Measurements from ENCODE around the gene EHD4.

Gene EHD4

DNA sequence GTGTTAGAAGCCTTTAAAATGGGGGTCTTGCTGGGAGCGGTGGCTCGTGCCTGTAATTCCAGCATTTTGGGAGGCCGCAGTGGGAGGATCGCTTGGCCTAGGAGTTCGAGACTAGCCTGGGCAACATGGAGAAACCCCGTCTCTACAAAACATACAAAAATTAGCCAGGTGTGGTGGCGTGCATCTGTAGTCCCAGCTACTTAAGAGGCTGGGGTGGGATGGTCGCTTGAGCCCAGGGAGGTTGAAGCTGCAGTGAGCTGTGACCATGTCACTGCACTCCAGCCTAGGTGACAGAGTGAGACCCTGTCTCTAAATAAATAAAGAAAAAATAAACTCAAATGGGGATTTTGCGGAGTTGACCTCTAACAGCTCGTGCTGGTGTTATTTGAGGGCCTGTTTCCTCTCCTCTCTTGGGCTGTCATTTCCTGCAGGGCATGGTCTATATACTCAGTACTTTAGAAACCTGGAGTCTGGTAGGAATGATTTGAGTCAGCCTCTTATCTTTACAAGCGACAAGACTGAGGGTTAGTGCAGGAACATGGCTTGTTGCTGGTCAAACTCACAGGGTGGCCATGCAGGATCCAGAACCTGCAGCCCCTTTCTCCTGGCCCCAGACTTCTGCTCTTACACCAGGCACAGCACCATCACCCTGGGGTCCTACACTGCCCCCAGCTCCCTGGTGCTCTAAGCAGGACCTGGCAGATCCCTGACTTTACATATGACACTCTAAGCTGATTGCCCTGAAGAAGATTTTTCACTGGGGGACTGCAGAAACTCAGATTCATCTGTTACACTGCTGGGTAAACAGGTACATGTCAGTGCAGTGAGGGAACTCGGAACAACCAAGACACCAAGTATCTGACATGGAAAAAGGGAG is 15.1 kb downstream of the EHD4 start:
- peaks cover 7% of the 10 kb centered on the region for H3K4me1 ChIP-seq (ENCODE audit: control insufficient read depth, insufficient read depth, low read length)

DNA sequence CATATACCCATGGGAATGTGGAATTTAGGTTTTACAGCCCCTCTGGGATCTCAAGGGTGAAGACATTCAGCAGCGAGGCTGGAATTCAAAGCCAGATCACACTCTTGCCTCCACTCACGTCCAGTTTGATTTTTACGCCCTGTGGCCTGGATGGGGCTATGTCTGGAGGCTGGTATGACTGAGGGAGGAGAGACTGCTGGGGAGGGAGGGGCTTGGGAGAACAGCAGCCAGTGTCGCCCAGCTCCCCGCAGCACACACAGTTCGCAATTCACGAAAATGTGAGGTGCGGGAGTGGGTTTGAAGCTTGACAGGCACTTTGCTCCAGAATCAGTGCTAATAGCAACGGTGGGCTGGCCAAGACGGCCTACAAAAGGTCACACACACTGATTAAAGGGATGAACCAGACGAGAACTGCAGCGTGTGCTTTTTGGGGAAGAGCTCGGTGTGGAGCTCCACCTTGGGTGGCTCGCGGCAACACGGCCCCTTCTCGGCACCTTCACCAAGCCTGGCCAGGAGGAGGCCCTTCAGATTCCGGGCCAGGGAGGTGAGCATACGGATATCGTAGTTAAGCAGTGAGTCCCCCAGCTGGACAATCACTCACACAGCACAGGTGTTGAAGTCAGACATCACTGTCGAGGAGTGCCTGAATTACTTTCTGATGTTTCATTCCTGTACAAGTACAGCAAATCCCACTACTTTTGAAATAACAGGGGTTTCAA is 16.4 kb downstream of the EHD4 start:
- Histone ChIP-seq H3K27me3 (ENCODE audit: control insufficient read depth, insufficient read depth, low read length) (no peaks in the 10 kb centered on the region), H3K36me3 (ENCODE audit: control insufficient read depth, insufficient read depth, low read length) (no peaks in the 10 kb centered on the region), H3K4me3 (ENCODE audit: low read length) (no peak overlapping the region), H3K9ac (ENCODE audit: low read length) (no peak overlapping the region), H3K9me3 (ENCODE audit: control insufficient read depth, low read length) (no peaks in the 10 kb centered on the region), H3K4me1 (ENCODE audit: control insufficient read depth, insufficient read depth, low read length) (peaks cover 6% of the 10 kb centered on the region)

More for the DNA sequence above, 15.1 kb downstream of the EHD4 start:
- Histone ChIP-seq H3K36me3 (ENCODE audit: control insufficient read depth, insufficient read depth, low read length) (no peaks in the 10 kb centered on the region), H3K9me3 (ENCODE audit: control insufficient read depth, low read length) (no peaks in the 10 kb centered on the region), H3K4me3 (ENCODE audit: low read length) (no peak overlapping the region), H3K9ac (ENCODE audit: low read length) (no peak overlapping the region), H3K27me3 (ENCODE audit: control insufficient read depth, insufficient read depth, low read length) (no peaks in the 10 kb centered on the region)

DNA sequence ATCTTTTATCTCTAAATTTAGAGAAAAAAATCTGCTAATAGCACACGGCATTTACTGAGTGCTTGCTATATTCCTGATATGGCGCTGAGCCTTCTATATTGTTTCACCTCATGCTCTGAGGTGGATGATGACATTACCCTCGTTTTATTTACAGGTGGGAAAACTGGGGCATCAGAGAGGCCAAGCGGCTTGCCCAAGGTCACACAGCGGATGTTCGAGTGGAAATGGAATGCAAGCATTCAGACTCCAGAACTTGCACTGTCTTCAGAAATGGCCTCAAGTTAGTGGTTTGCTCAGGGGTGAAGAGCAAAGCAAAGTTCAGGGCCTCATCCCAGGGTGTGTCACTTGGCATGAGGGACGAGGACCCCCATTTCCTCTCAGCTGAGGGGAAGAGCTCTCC is 17.3 kb downstream of the EHD4 start:
- H3K27me3 ChIP-seq (ENCODE audit: control insufficient read depth, insufficient read depth, low read length): no peaks in the 10 kb centered on the region
- H3K4me3 ChIP-seq (ENCODE audit: low read length): no peak overlapping the region
- H3K9me3 ChIP-seq (ENCODE audit: control insufficient read depth, low read length): no peaks in the 10 kb centered on the region
- H3K36me3 ChIP-seq (ENCODE audit: control insufficient read depth, insufficient read depth, low read length): no peaks in the 10 kb centered on the region
- H3K9ac ChIP-seq (ENCODE audit: low read length): no peak overlapping the region
- H3K4me1 ChIP-seq (ENCODE audit: control insufficient read depth, insufficient read depth, low read length): peaks cover 3% of the 10 kb centered on the region

DNA sequence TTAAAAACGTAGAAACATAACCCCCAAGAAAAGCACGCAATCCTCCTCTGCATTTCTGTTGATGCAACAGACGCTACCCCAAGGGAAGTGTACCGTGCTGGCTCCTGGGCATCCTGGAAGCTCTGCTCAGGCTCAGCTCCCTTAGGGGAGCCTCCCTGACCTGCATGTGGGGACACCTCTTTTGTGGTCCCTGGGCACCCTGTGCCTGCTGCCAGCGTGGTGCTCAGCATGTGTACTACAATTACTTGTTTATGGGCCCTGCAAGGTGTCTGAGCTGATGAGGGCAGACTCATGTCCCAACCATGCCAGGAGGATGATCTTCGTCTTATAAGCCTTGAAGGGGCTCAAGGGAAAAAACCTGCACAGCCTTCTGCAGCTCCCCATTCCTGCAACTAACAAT is 18.3 kb downstream of the EHD4 start:
- H3K4me3 ChIP-seq (ENCODE audit: low read length): no peak overlapping the region
- H3K36me3 ChIP-seq (ENCODE audit: control insufficient read depth, insufficient read depth, low read length): no peaks in the 10 kb centered on the region
- H3K4me1 ChIP-seq (ENCODE audit: control insufficient read depth, insufficient read depth, low read length): peaks cover 3% of the 10 kb centered on the region
- no peaks in the 10 kb centered on the region for H3K9me3 ChIP-seq (ENCODE audit: control insufficient read depth, low read length)
- H3K9ac ChIP-seq (ENCODE audit: low read length): no peak overlapping the region
- no peaks in the 10 kb centered on the region for H3K27me3 ChIP-seq (ENCODE audit: control insufficient read depth, insufficient read depth, low read length)

DNA sequence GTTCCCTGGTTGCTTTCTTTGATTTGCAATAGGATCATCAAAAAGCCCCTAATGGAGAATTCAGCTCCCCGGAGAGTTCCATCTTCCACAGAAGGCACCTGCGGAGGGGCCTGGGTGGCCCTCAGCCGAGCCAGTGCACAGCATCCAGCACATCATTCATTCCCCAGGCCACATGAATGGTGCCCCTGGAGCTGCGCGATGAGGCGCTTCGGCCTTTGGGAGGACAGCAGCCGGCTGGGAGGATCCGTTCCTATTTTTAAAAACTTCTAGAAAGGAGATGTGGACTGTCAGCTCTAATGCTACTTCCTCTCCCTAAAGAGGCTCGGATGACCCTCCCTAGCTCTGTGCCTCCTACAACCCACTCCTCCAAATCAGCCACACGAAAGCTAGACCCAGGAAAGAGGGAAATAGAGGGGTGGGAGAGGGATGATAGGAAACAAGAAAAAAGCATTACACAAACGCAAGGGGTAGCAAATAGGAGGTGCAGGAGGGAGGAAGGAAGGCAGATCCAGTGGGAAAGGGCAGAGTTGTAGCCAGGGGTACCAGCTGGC is 20.3 kb downstream of the EHD4 start:
- Histone ChIP-seq H3K27me3 (ENCODE audit: control insufficient read depth, insufficient read depth, low read length) (no peaks in the 10 kb centered on the region), H3K4me1 (ENCODE audit: control insufficient read depth, insufficient read depth, low read length) (peaks cover 3% of the 10 kb centered on the region)

DNA sequence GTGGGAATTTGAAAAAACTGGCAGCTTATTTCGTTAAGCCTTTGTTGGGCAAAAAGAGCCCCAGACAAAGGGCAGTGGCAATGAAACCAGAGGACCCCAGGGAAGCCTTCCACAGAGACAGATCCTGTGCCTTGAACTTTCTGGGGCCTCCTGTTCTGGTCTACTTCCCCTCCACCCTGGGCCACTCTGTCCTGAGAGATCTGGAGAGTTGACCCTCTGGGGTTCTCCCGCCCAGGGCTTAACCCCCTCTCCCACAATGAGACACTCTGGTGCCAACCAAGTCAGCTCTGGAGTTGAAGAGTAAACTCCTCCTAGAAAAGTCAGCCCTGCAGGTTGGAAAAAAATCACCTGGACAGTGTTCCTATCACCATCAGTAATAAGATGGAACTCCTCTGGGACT is 20.8 kb downstream of the EHD4 start:
- no peak overlapping the region for H3K9ac ChIP-seq (ENCODE audit: low read length)
- no peaks in the 10 kb centered on the region for H3K36me3 ChIP-seq (ENCODE audit: control insufficient read depth, insufficient read depth, low read length)

More for the DNA sequence above, 20.3 kb downstream of the EHD4 start:
- Histone ChIP-seq H3K9me3 (ENCODE audit: control insufficient read depth, low read length) (no peaks in the 10 kb centered on the region), H3K9ac (ENCODE audit: low read length) (no peak overlapping the region), H3K36me3 (ENCODE audit: control insufficient read depth, insufficient read depth, low read length) (no peaks in the 10 kb centered on the region), H3K4me3 (ENCODE audit: low read length) (no peak overlapping the region)

DNA sequence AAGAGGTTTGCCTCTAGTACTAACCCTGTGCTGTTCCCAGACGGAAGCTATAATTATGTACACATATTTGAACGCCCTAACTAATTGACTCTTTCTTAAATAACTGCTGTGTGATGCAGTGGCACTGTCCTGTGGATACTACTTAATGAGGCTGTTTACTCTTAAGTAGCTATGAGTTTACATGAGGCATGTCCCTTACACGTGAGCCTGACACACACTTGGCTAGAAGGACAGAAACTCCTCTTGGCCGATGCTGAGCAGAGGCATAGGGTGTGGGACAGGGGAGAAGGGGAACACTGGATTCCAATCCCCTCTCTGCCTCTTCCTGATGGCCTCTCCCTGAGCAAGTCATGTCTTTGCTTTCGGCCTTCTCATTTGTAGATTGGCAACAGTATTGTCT is 21.9 kb downstream of the EHD4 start:
- Histone ChIP-seq H3K36me3 (ENCODE audit: control insufficient read depth, insufficient read depth, low read length) (no peaks in the 10 kb centered on the region), H3K4me3 (ENCODE audit: low read length) (no peak overlapping the region), H3K9me3 (ENCODE audit: control insufficient read depth, low read length) (no peaks in the 10 kb centered on the region), H3K27me3 (ENCODE audit: control insufficient read depth, insufficient read depth, low read length) (no peaks in the 10 kb centered on the region), H3K4me1 (ENCODE audit: control insufficient read depth, insufficient read depth, low read length) (peaks cover 3% of the 10 kb centered on the region), H3K9ac (ENCODE audit: low read length) (no peak overlapping the region)

More for the DNA sequence above, 20.8 kb downstream of the EHD4 start:
- H3K9me3 ChIP-seq (ENCODE audit: control insufficient read depth, low read length): no peaks in the 10 kb centered on the region
- no peak overlapping the region for H3K4me3 ChIP-seq (ENCODE audit: low read length)
- H3K4me1 ChIP-seq (ENCODE audit: control insufficient read depth, insufficient read depth, low read length): peaks cover 3% of the 10 kb centered on the region
- H3K27me3 ChIP-seq (ENCODE audit: control insufficient read depth, insufficient read depth, low read length): no peaks in the 10 kb centered on the region

DNA sequence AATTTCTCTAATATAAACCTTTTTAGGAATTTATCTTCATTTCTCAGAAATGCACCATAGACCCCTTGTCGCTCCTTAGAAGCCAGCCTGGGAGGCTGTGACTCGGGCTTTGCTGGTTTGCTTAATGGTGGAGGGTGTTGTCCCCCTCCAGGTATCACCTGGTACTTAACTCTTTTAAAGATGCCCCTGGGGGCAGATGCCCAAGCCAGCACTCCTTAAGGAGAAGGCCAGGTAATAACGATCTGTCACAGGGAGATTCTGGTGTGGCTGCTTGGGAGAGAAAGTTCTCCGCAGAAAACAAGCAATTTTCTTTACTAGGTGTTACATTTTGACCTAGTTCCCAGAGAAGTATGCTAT is 22.3 kb downstream of the EHD4 start:
- Histone ChIP-seq H3K27me3 (ENCODE audit: control insufficient read depth, insufficient read depth, low read length) (no peaks in the 10 kb centered on the region), H3K36me3 (ENCODE audit: control insufficient read depth, insufficient read depth, low read length) (no peaks in the 10 kb centered on the region), H3K9ac (ENCODE audit: low read length) (no peak overlapping the region), H3K4me1 (ENCODE audit: control insufficient read depth, insufficient read depth, low read length) (peaks cover 3% of the 10 kb centered on the region), H3K9me3 (ENCODE audit: control insufficient read depth, low read length) (no peaks in the 10 kb centered on the region), H3K4me3 (ENCODE audit: low read length) (no peak overlapping the region)

DNA sequence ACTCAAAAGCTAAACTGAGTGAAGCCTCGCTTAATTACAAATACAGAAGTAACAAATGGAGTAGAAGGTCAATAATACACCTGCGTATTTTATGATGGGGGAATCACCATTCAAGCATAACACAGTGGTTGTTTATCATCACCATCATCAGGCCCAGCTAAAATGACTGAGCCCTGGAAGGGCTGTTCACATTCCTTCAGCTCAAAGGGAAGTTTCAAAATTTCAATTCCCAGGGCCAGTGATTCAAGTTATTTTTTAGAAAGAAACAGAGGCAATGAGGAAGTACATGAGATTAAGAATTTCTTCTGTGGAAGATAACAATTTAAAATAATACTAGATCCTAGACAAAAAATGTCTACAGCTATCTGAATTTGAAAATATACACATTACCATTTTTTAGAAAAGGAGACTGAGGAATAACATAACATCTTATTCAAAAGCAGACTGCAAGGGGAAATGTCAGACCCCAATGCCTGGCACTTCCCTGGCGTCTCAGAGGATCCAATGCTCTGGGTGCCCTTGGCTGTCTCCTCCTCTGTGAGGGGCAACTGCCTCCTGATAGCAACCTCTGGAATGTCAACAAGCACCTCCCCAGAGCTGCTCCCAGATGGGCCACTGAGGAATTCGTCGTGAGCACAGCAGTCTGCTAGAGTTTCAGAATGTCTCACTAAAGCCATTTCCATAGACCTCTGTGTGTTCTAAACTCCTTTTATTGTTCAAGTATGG is 22.8 kb downstream of the EHD4 start:
- Histone ChIP-seq H3K4me1 (ENCODE audit: control insufficient read depth, insufficient read depth, low read length) (peaks cover 3% of the 10 kb centered on the region), H3K27me3 (ENCODE audit: control insufficient read depth, insufficient read depth, low read length) (no peaks in the 10 kb centered on the region), H3K36me3 (ENCODE audit: control insufficient read depth, insufficient read depth, low read length) (no peaks in the 10 kb centered on the region), H3K4me3 (ENCODE audit: low read length) (no peak overlapping the region), H3K9ac (ENCODE audit: low read length) (no peak overlapping the region), H3K9me3 (ENCODE audit: control insufficient read depth, low read length) (no peaks in the 10 kb centered on the region)

DNA sequence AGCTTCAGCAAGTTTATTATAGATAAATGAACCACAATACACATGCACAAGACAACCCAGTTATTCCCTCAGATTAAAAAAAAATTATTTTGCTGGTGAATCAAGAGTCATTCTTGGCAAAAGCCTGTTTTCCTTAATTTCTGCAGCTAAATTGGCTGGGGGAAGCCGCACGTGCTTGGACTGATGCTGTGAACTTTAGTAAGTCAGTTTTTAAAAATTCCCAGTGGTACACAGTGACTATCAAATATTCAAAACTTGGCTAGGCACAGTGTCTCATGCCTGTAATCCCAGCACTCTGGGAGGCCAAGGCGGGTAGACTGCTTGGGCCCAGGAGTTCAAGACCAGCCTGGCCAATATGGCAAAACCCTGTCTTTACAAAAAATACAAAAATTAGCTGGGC is 23.9 kb downstream of the EHD4 start:
- Histone ChIP-seq H3K36me3 (ENCODE audit: control insufficient read depth, insufficient read depth, low read length) (no peaks in the 10 kb centered on the region), H3K9ac (ENCODE audit: low read length) (no peak overlapping the region), H3K4me3 (ENCODE audit: low read length) (no peak overlapping the region), H3K4me1 (ENCODE audit: control insufficient read depth, insufficient read depth, low read length) (peaks cover 3% of the 10 kb centered on the region), H3K9me3 (ENCODE audit: control insufficient read depth, low read length) (no peaks in the 10 kb centered on the region), H3K27me3 (ENCODE audit: control insufficient read depth, insufficient read depth, low read length) (no peaks in the 10 kb centered on the region)

DNA sequence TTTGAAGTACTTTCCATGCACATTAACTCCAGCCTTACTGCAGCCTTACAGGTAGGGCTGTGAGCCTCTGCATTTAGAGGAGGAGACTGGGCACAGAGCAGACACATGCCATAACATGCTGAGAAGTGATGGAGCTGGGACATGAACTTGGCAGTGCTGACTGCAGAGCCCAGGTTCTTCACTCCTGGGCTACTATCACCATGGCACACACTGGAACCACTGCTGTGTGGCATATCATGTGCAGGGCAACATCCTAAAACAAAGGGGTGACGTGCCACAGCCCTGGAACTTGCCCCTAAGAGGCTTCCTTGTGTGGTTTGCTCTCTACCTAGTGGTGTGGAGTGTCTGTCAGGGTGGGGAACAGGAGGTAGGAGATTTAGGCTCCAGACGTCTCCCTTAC is 25.4 kb downstream of the EHD4 start:
- Histone ChIP-seq H3K9ac (ENCODE audit: low read length) (no peak overlapping the region), H3K4me1 (ENCODE audit: control insufficient read depth, insufficient read depth, low read length) (peaks cover 3% of the 10 kb centered on the region)

DNA sequence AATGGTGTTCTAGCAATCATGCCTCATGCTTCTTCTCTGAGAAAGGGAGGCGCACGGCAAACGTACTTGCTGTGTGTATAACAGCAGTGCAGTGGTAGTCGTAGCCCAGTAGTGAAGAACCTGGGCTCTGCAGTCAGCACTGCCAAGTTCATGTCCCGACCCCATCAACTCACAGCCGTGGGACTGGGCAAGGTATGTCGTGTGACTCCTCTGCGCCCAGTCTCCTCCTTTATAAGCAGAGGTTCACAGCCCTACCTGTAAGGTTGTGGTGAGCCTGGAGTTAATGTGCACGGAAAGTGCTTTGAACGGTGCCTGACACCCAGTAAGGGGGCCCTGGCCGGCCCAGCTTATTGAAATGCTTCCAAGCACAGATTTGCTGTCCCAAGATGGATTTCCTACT is 26.6 kb downstream of the EHD4 start:
- H3K27me3 ChIP-seq (ENCODE audit: control insufficient read depth, insufficient read depth, low read length): no peaks in the 10 kb centered on the region
- H3K9ac ChIP-seq (ENCODE audit: low read length): no peak overlapping the region
- no peaks in the 10 kb centered on the region for H3K36me3 ChIP-seq (ENCODE audit: control insufficient read depth, insufficient read depth, low read length)
- H3K4me1 ChIP-seq (ENCODE audit: control insufficient read depth, insufficient read depth, low read length): no peaks in the 10 kb centered on the region
- no peak overlapping the region for H3K4me3 ChIP-seq (ENCODE audit: low read length)
- H3K9me3 ChIP-seq (ENCODE audit: control insufficient read depth, low read length): no peaks in the 10 kb centered on the region

More for the DNA sequence above, 25.4 kb downstream of the EHD4 start:
- H3K27me3 ChIP-seq (ENCODE audit: control insufficient read depth, insufficient read depth, low read length): no peaks in the 10 kb centered on the region
- no peak overlapping the region for H3K4me3 ChIP-seq (ENCODE audit: low read length)
- H3K9me3 ChIP-seq (ENCODE audit: control insufficient read depth, low read length): no peaks in the 10 kb centered on the region
- no peaks in the 10 kb centered on the region for H3K36me3 ChIP-seq (ENCODE audit: control insufficient read depth, insufficient read depth, low read length)

Data from mucosa of stomach (tissue), 1 donor.